ENCODE results near the gene GUCY1A2.

GUCY1A2 gene

DNA sequence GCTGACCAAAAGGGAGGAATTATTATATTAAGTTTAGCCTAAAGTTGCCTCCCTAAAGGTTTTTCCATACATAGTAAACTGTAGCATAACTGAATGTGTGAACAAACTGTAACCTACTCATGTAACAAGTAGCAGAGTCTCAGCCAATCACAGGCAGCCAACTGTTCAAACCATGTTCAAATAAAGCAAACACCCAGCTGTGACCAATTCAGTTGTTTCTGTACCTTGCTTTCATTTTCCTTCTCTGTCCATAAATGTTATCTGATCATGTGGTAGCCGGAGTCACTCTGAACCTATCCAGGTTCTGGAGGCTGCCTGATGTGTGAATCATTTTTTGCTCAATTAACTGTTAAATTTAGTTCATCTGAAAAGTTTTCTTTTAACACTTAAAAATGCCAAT lies 373.5 kb downstream of the GUCY1A2 start:
- no peak for DNase-seq (ENCODE audit: low read depth in 2 of 2)

DNA sequence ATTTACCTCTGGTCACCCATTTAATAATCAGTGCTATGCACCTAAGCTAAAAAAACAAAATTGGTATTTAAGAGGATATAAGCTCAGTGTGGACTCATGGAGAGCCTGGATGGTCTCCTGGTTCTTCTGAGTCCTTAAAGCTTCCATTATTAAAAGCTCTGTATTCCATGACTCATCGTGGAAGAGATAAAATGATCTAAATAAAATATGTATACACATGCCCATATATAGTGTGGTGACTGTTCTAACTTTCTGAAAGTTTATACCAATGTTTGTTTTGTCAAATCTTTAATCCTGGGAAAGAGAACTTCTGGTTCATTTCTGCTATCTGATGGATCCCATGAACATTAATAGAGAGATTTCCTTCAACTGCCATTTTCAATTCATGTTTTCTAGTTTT lies 375.9 kb downstream of the GUCY1A2 start:
- DNase-seq (ENCODE audit: low read depth in 2 of 2) = no peak

DNA sequence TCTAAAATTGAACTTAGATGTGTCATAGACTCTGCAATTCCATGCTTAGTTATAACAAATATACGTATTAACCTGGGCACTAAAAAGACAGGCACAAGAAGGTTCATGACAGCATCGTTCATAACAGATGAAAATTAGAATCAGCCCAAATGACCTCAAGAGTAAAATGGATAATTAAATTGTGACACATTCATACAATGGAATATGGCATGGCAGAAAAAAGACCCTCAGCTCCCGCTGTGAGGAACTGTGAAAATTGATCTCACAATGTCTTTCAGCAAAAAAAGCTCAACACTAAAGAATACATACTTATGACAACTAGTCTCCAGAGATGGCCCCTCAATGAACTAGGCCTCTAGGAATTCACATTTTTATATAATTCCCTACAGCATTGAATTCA lies 386.0 kb downstream of the GUCY1A2 start:
- DNase-seq (ENCODE audit: low read depth in 2 of 2) = no peak

DNA sequence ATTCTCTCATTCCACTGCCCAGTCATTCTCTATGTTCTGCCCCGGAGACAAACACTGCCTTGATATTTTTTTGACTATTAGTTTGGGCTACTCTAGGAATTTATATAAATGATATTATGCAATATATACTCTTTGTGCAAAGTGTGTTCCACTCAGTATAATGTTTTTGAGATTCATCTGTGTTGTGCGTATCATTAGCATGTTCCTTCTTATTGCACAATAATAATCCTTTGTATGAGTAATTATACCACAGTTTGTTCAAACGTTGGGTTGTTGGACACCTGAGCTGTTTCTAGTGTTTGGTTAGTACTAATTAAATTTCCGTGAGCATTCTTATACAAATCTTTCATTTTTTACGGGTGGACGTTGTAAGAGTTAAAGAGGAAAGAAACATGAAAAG lies 390.6 kb downstream of the GUCY1A2 start:
- DNase-seq (ENCODE audit: low read depth in 2 of 2) = no peak

DNA sequence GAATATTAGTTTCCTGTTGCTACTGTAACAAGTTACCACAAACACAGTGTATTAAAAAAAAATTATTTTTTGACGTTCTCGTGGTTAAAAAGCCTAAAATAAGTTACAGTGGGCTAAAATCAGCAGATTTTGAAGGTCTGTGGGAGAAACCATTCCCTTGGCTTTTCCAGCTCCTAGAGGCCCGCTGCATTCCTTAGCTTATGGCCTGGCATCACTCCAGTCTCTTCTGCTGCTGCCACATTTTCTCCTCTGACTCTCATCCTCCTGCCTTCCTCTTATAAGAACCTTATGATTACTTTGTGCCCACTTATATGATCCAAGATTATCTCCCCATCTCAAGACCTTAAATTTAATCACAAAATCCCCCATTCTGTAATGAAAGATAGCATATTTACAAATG lies 392.7 kb downstream of the GUCY1A2 start:
- DNase-seq (ENCODE audit: low read depth in 2 of 2) = no peak

DNA sequence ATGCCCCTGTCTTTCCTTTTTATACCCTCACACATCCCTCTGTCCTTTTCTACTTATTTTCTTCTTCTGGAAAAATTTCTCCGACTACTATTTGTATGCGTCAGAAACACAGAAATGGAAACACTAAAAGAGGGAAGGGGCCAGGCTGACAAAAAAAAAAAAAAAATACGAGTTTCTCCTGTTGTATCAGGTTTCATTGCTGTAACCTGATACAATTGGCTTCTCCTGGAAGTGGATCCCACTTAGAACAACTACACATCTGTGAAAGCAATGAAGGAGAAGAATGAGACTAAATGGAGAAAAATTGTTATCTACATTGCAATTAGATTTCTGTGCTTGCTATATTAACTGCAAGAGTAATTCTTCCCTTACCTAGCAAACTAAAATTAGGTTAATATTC lies 393.9 kb downstream of the GUCY1A2 start:
- DNase-seq (ENCODE audit: low read depth in 2 of 2) = no peak
